GM12872 (cell line): Measurements from ENCODE around the gene COL9A3.

Source experiments
- CTCF ChIP-seq: IDR thresholded peaks from 3 replicates; pipeline ENCODE4 v1.5.1; 2011; ENCODE audit warnings: low read depth, mild to moderate bottlenecking, low read length, moderate library complexity; ENCODE audit not compliant: insufficient read depth

Gene COL9A3

GRCh38 chr20:62780696-62781095 lies 36.2 kb upstream of the COL9A3 start:
- no peak for TF ChIP-seq CTCF

DNA sequence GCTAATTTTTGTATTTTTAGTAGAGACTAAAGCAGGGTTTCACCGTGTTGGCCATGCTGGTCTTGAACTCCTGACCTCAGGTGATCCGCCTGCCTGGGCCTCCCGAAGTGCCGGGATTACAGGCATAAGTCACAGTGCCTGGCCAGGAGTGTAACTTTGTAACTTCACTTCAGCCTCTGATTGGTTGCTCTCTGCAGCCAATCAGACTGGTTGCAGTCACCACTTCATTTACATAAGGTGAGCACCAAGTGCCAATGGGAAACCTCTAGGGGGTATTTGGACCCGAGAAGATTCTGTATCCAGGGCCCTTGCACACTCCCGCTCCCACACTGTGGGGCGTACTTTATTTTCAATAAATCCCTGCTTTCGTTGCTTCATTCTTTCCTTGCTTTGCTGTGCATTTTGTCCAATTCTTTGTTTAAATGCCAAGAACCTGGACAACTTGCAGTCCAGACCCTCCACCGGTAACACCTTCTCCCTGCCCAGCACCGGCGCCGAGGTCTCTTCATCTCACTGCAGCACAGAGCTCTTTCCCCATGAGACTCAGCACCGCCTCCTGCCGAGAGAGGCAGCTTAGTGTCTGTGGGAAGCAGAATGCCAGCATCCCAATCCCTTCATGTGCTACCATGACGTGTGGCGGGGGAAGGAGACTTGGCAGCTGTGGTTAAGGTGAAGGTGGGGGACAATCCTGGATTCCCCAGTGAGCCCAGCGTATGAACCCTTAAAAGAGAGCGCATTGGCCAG lies 34.5 kb upstream of the COL9A3 start:
- TF ChIP-seq CTCF = 0 out of 3 replicates have a peak, but pooled peaks have one; percentile 18

- TF ChIP-seq CTCF = 0 out of 3 replicates have a peak, but pooled peaks have one; percentile 3
These were observed 34.0 kb upstream of the COL9A3 start for GRCh38 chr20:62782893-62783278.

GRCh38 chr20:62784497-62784896 lies 32.4 kb upstream of the COL9A3 start:
- no peak for TF ChIP-seq CTCF

GRCh38 chr20:62785393-62785792 lies 31.5 kb upstream of the COL9A3 start:
- no peak for TF ChIP-seq CTCF

GRCh38 chr20:62786157-62786556 lies 30.7 kb upstream of the COL9A3 start:
- no peak for TF ChIP-seq CTCF

GRCh38 chr20:62787321-62787720 lies 29.5 kb upstream of the COL9A3 start:
- no peak for TF ChIP-seq CTCF
